ENCODE measurements around the gene ZDHHC20.

GRCh38 chr13:21501686-21502085 lies 42.6 kb upstream of the ZDHHC20 start:
- no peak for TF ChIP-seq FOSL2 (IDR thresholded peaks at IDR 0.05)
- TF ChIP-seq FOSL2 (CRISPR knock-in tag; IDR thresholded peaks at IDR 0.05), result no peak
- TF ChIP-seq, protein P1, sequence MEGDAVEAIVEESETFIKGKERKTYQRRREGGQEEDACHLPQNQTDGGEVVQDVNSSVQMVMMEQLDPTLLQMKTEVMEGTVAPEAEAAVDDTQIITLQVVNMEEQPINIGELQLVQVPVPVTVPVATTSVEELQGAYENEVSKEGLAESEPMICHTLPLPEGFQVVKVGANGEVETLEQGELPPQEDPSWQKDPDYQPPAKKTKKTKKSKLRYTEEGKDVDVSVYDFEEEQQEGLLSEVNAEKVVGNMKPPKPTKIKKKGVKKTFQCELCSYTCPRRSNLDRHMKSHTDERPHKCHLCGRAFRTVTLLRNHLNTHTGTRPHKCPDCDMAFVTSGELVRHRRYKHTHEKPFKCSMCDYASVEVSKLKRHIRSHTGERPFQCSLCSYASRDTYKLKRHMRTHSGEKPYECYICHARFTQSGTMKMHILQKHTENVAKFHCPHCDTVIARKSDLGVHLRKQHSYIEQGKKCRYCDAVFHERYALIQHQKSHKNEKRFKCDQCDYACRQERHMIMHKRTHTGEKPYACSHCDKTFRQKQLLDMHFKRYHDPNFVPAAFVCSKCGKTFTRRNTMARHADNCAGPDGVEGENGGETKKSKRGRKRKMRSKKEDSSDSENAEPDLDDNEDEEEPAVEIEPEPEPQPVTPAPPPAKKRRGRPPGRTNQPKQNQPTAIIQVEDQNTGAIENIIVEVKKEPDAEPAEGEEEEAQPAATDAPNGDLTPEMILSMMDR (IDR thresholded peaks at IDR 0.05), result no peak
- TF ChIP-seq EP300 (IDR thresholded peaks at IDR 0.05), result no peak
- TF ChIP-seq POLR2A (IDR thresholded peaks at IDR 0.05; ENCODE audit: low read length), result no peak
- no peak for TF ChIP-seq PHF8 (IDR thresholded peaks at IDR 0.05; ENCODE audit: borderline replicate concordance, low read depth)
- no peak for TF ChIP-seq ZFP36 (IDR thresholded peaks at IDR 0.05; ENCODE audit: borderline replicate concordance, partially characterized antibody)
- TF ChIP-seq, protein P2, sequence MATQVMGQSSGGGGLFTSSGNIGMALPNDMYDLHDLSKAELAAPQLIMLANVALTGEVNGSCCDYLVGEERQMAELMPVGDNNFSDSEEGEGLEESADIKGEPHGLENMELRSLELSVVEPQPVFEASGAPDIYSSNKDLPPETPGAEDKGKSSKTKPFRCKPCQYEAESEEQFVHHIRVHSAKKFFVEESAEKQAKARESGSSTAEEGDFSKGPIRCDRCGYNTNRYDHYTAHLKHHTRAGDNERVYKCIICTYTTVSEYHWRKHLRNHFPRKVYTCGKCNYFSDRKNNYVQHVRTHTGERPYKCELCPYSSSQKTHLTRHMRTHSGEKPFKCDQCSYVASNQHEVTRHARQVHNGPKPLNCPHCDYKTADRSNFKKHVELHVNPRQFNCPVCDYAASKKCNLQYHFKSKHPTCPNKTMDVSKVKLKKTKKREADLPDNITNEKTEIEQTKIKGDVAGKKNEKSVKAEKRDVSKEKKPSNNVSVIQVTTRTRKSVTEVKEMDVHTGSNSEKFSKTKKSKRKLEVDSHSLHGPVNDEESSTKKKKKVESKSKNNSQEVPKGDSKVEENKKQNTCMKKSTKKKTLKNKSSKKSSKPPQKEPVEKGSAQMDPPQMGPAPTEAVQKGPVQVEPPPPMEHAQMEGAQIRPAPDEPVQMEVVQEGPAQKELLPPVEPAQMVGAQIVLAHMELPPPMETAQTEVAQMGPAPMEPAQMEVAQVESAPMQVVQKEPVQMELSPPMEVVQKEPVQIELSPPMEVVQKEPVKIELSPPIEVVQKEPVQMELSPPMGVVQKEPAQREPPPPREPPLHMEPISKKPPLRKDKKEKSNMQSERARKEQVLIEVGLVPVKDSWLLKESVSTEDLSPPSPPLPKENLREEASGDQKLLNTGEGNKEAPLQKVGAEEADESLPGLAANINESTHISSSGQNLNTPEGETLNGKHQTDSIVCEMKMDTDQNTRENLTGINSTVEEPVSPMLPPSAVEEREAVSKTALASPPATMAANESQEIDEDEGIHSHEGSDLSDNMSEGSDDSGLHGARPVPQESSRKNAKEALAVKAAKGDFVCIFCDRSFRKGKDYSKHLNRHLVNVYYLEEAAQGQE (IDR thresholded peaks at IDR 0.05), result no peak

Data from A549 (cell line).